ENCODE data around the gene SLC26A2. TPM values are rescaled to one million over a fixed set of nuclear protein-coding genes. Genes with fewer than 3 reads are reported as not detected.

Gene SLC26A2
- total and polyA plus RNA-seq, 2 of the 8 experiments (the other 6 are each of a cell fraction or from before 2014, with no cell fraction given): 3.7 to 11.4 TPM

DNA sequence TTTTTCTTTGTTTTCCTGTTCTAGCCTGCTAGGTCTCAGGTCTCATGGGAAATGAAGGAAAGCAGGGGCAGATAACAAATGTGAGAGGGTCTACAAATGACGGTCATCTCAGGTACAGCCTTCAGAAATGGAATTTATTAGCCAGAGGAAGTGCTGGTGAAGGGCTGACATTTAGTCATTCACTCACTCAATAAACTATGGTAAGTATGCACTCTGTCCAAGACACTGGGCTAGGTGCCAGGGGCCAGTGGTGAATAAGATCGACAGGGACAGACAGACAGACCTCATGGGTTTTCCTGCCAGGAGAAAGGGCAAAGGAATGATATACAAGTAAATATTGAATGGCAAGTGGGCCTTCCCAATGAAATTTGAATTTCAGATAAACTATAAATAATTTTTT, 22.3 kb upstream of the SLC26A2 start (continued):
- no peak for TF ChIP-seq USF2 (IDR thresholded peaks at IDR 0.05; ENCODE audit: low read length)
- TF ChIP-seq CEBPB (IDR thresholded peaks at IDR 0.05; ENCODE audit: low read depth, low read length): no peak
- TF ChIP-seq CTBP2 (IDR thresholded peaks at IDR 0.05; ENCODE audit: borderline replicate concordance, insufficient read depth, insufficient read length, low read length): no peak
- no peak for TF ChIP-seq JUND (IDR thresholded peaks at IDR 0.05; ENCODE audit: low read length)
- no peak for TF ChIP-seq SAP30 (IDR thresholded peaks at IDR 0.05; ENCODE audit: insufficient read depth, insufficient replicate concordance, low read length)
- TF ChIP-seq SIN3A (conservative IDR thresholded peaks at IDR 0.05 in 1 of 2, IDR thresholded peaks at IDR 0.05 in 1 of 2; ENCODE audit: low read depth in 1 of 2, low read length in 2 of 2): no peak
- TF ChIP-seq CREB1 (IDR thresholded peaks at IDR 0.05): no peak
